HCT116 (cell line): ENCODE measurements around the gene TMEM229A. TPM values are rescaled to one million over a fixed set of nuclear protein-coding genes. Genes with fewer than 3 reads are reported as not detected.

Experiments
- ATAC-seq: fragments of 200-7000 bp; cut with Tn5 transposase; 2 replicates; pipeline ENCODE4 v1.9.1; 2020; ENCODE audit warnings: mild to moderate bottlenecking, moderate library complexity
- BruUV-seq: library from RNA; stranded (reverse); fragments of 400-500 nt; replicated peaks from 2 replicates; lab custom pipeline; 2021; lab: Mats Ljungman, UMichigan
- CTCF ChIA-PET: fragments of 300-600 bp; sonication (Branson Sonifier 250); formaldehyde crosslinking; loops from one replicate; lab custom pipeline; 2021; ENCODE audit warnings: antibody characterized with exemption; lab: Charles Lee
- POLR2A ChIA-PET: fragments of 300-600, 350-600 bp; sonication (Branson Sonifier 250); formaldehyde crosslinking; loops from one replicate; lab custom pipeline; 2021; ENCODE audit warnings: antibody characterized with exemption; lab: Charles Lee
- RAD21 ChIA-PET, 2 experiments: fragments of 300-600 bp; sonication (Branson Sonifier 250); formaldehyde crosslinking; loops; one replicate each; lab custom pipeline; 2023; ENCODE audit warnings: low total read pairs in 2 of 2; ENCODE audit not compliant: uncharacterized antibody in 2 of 2, unreplicated experiment in 2 of 2, low non-redundant PET in 1 of 2; lab: Charles Lee
- DNase-seq: peaks from one replicate; pipeline ENCODE4 v3.0.0-alpha.2; 2010; ENCODE audit warnings: low read depth, low spot score
- H2AFZ ChIP-seq: fragments of 200-600 bp; shearing (Covaris generic), sonication (generic); 2 replicates; pipeline ENCODE4 v1.6.1; 2017; ENCODE audit warnings: low read depth, mixed run types, mixed read lengths, antibody characterized with exemption, low read length; ENCODE audit not compliant: poor library complexity, severe bottlenecking
- H3K27ac ChIP-seq: 2 replicates; pipeline ENCODE4 v1.5.1; 2012; ENCODE audit warnings: low read depth, low read length
- H3K27me3 ChIP-seq: fragments of 200-600 bp; sonication (generic); 2 replicates; pipeline ENCODE4 v1.6.1; 2016; ENCODE audit warnings: mixed run types, low read length, mixed read lengths; ENCODE audit not compliant: insufficient read depth
- H3K36me3 ChIP-seq, 2 experiments: fragments of 200-500 bp in 1 of 2; fragments of 200-600 bp in 1 of 2; sonication (Bioruptor generic) in 1 of 2; sonication (generic) in 1 of 2; 2 replicates each; pipeline versions ENCODE4 v1.5.1 to v1.6.1; 2014 to 2016; ENCODE audit warnings: low read length in 2 of 2, inconsistent platforms in 1 of 2, mixed read lengths in 1 of 2, mixed run types in 1 of 2; ENCODE audit not compliant: insufficient read depth in 2 of 2, control insufficient read depth in 1 of 2
- H3K4me1 ChIP-seq, 2 experiments: fragments of 200-600 bp in 1 of 2; sonication (generic) in 1 of 2; 2 replicates each; pipeline versions ENCODE4 v1.5.1 to v1.6.1; 2012 to 2017; ENCODE audit warnings: low read length in 2 of 2, inconsistent platforms in 1 of 2, mild to moderate bottlenecking in 1 of 2, mixed read lengths in 1 of 2, mixed run types in 1 of 2, moderate library complexity in 1 of 2; ENCODE audit not compliant: insufficient read depth in 2 of 2, control insufficient read depth in 1 of 2
- H3K4me2 ChIP-seq: fragments of 200-600 bp; sonication (generic); 2 replicates; pipeline ENCODE4 v1.6.1; 2017; ENCODE audit warnings: mixed run types, low read length, mixed read lengths
- H3K4me3 ChIP-seq, 2 experiments: fragments of 200-600 bp in 1 of 2; sonication (generic) in 1 of 2; replicated peaks in 1 of 2; 2 replicates each; pipeline ENCODE4 v1.5.1; 2011 to 2016; ENCODE audit warnings: low read length in 2 of 2, control low read depth in 1 of 2, low read depth in 1 of 2, mild to moderate bottlenecking in 1 of 2, mixed read lengths in 1 of 2, mixed run types in 1 of 2
- H3K79me2 ChIP-seq: fragments of 200-600 bp; sonication (generic); 2 replicates; pipeline ENCODE4 v1.6.1; 2017; ENCODE audit warnings: mild to moderate bottlenecking, mixed run types, low read length, moderate library complexity, mixed read lengths; ENCODE audit not compliant: insufficient read depth
- H3K9ac ChIP-seq: fragments of 200-600 bp; sonication (generic); 2 replicates; pipeline ENCODE4 v1.6.1; 2016; ENCODE audit warnings: low read length, mixed read lengths
- H3K9me2 ChIP-seq: fragments of 200-600 bp; sonication (generic), shearing (Covaris generic); 2 replicates; pipeline ENCODE4 v1.6.1; 2017; ENCODE audit warnings: mixed run types, mild to moderate bottlenecking, moderate library complexity; ENCODE audit not compliant: insufficient read depth
- H3K9me3 ChIP-seq, 2 experiments: fragments of 200-500 bp in 1 of 2; fragments of 200-600 bp in 1 of 2; sonication (Bioruptor generic) in 1 of 2; sonication (generic) in 1 of 2; 2 replicates each; pipeline ENCODE4 v1.6.1; 2014 to 2017; ENCODE audit warnings: low read length in 2 of 2, mixed read lengths in 2 of 2, inconsistent platforms in 1 of 2, low read depth in 1 of 2, mild to moderate bottlenecking in 1 of 2, mixed run types in 1 of 2, moderate library complexity in 1 of 2; ENCODE audit not compliant: control insufficient read depth in 1 of 2, insufficient read depth in 1 of 2
- H4K20me1 ChIP-seq: fragments of 200-600 bp; sonication (generic), shearing (Covaris generic); 2 replicates; pipeline ENCODE4 v1.6.1; 2017; ENCODE audit warnings: mixed run types, mild to moderate bottlenecking, moderate library complexity; ENCODE audit not compliant: insufficient read depth
- CBX3 ChIP-seq: IDR thresholded peaks from 2 replicates; pipeline ENCODE4 v1.6.1; 2012; ENCODE audit warnings: low read depth
- CTCF ChIP-seq, 3 experiments: fragments of 200-600 bp in 1 of 3; sonication (generic) in 1 of 3; IDR thresholded peaks in 2 of 3; conservative IDR thresholded peaks in 1 of 3; 2 replicates each; pipeline ENCODE4 v1.5.1; 2012 to 2017; ENCODE audit warnings: low read depth in 2 of 3, low read length in 2 of 3, antibody characterized with exemption in 1 of 3, borderline replicate concordance in 1 of 3, control low read depth in 1 of 3, mild to moderate bottlenecking in 1 of 3, mixed read lengths in 1 of 3, mixed run types in 1 of 3, moderate library complexity in 1 of 3; ENCODE audit not compliant: insufficient read depth in 1 of 3
- EGR1 ChIP-seq: IDR thresholded peaks from 2 replicates; pipeline ENCODE4 v1.6.1; 2012; ENCODE audit warnings: low read depth
- EZH2 ChIP-seq: fragments of 200-600 bp; sonication (generic); IDR thresholded peaks from 2 replicates; pipeline ENCODE4 v1.6.1; 2017; ENCODE audit warnings: antibody characterized with exemption, mixed run types
- EZH2phosphoT487 ChIP-seq: fragments of 200-600 bp; IDR thresholded peaks from 2 replicates; pipeline ENCODE4 v1.6.1; 2018; ENCODE audit warnings: antibody characterized with exemption, borderline replicate concordance
- FOSL1 ChIP-seq: IDR thresholded peaks from 2 replicates; pipeline ENCODE4 v1.6.1; 2012; ENCODE audit warnings: low read depth
- JUND ChIP-seq: IDR thresholded peaks from 2 replicates; pipeline ENCODE4 v1.6.1; 2012
- MAX ChIP-seq: IDR thresholded peaks from 2 replicates; pipeline ENCODE4 v1.6.1; 2012
- POLR2AphosphoS5 ChIP-seq: IDR thresholded peaks from 2 replicates; pipeline ENCODE4 v1.6.1; 2011; ENCODE audit warnings: mild to moderate bottlenecking, low read depth, low read length, moderate library complexity
- RAD21 ChIP-seq: IDR thresholded peaks from 2 replicates; pipeline ENCODE4 v1.6.1; 2012; ENCODE audit warnings: low read depth, mild to moderate bottlenecking
- REST ChIP-seq: IDR thresholded peaks from 2 replicates; pipeline ENCODE4 v1.6.1; 2012; ENCODE audit warnings: low read depth
- SP1 ChIP-seq: IDR thresholded peaks from 2 replicates; pipeline ENCODE4 v1.6.1; 2012; ENCODE audit warnings: low read depth
- TCF7L2 ChIP-seq: IDR thresholded peaks from 2 replicates; pipeline ENCODE4 v1.7.0; 2011; ENCODE audit warnings: borderline replicate concordance, inconsistent platforms; ENCODE audit not compliant: insufficient read depth, insufficient read length; ENCODE audit errors: extremely low read depth
- YY1 ChIP-seq: IDR thresholded peaks from 2 replicates; pipeline ENCODE4 v1.6.1; 2011; ENCODE audit warnings: low read length, low read depth, moderate library complexity, mild to moderate bottlenecking; ENCODE audit not compliant: insufficient replicate concordance; ENCODE audit errors: extremely low read depth
- ZBTB33 ChIP-seq: IDR thresholded peaks from 2 replicates; pipeline ENCODE4 v1.6.1; 2011; ENCODE audit warnings: mild to moderate bottlenecking, low read length, moderate library complexity; ENCODE audit not compliant: insufficient replicate concordance; ENCODE audit errors: extremely low read depth
- ZNF274 ChIP-seq: fragments of 200-500 bp; sonication (Bioruptor generic); IDR thresholded peaks from 2 replicates; pipeline ENCODE4 v1.6.1; 2014; ENCODE audit warnings: mild to moderate bottlenecking, low read depth, low read length, inconsistent platforms
- intact Hi-C: fragments of 100-400 bp; cut with micrococcal nuclease; formaldehyde crosslinking; loops from 2 replicates; pipeline ENCODE4 v1.10.0; 2022
- total RNA-seq: library from RNA; stranded (reverse); gene quantifications from one replicate; pipeline ENCODE4 v1.2.1, GENCODE V29; 2021; ENCODE audit not compliant: unreplicated experiment

The TMEM229A gene
- total RNA-seq, 1 experiment from 2014 or later: not detected

- intact Hi-C loops: no loop called here
- Histone ChIP-seq H3K4me3 (no peak overlapping the region), H3K79me2 (no peaks in the 10 kb centered on the region), H3K27ac (no peak overlapping the region), H3K4me1 (no peaks in the 10 kb centered on the region), H3K4me2 (no peak overlapping the region), H3K9me2 (no peaks in the 10 kb centered on the region), H2AFZ (no peak overlapping the region), H3K9ac (no peak overlapping the region), H3K27me3 (no peaks in the 10 kb centered on the region), H4K20me1 (no peaks in the 10 kb centered on the region), H3K9me3 (no peaks in the 10 kb centered on the region), H3K36me3 (no peaks in the 10 kb centered on the region)
- ChIA-PET RAD21 (no interaction called here), CTCF (no interaction called here), POLR2A (no interaction called here)
- DNase-seq: no peak
- TF ChIP-seq YY1 (no peak), TCF7L2 (no peak), SP1 (no peak), CBX3 (no peak), ZBTB33 (no peak), EZH2phosphoT487 (no peak), EGR1 (no peak), RAD21 (no peak), ZNF274 (no peak), MAX (no peak), JUND (no peak), EZH2 (no peak), REST (no peak), FOSL1 (no peak), POLR2AphosphoS5 (no peak), CTCF (IDR thresholded peaks at IDR 0.05 in 2 of 3, conservative IDR thresholded peaks at IDR 0.05 in 1 of 3; ENCODE audit: borderline replicate concordance in 1 of 3, insufficient read depth in 1 of 3, low read depth in 2 of 3, low read length in 2 of 3) (no peak)
- ATAC-seq: no peak
- BruUV-seq: no TSS peak
Observed at GRCh38 chr7:124027236-124027635, 5.6 kb downstream of the TMEM229A start.
